C4-2B (cell line): Measurements from ENCODE around the gene PRSS12.

ENCODE experiments used
- ZFX ChIP-seq: fragments of 450-650 bp; IDR thresholded peaks from 2 replicates; pipeline ENCODE4 v1.6.1; 2017
- TF ChIP-seq, protein P1 (sequence below): fragments of 450-650 bp; conservative IDR thresholded peaks from 2 replicates; pipeline ENCODE4 v1.5.1; 2017; ENCODE audit warnings: mild to moderate bottlenecking

GRCh38 chr4:118398226-118399090 lies 45.7 kb upstream of the PRSS12 start:
- TF ChIP-seq, protein P1, sequence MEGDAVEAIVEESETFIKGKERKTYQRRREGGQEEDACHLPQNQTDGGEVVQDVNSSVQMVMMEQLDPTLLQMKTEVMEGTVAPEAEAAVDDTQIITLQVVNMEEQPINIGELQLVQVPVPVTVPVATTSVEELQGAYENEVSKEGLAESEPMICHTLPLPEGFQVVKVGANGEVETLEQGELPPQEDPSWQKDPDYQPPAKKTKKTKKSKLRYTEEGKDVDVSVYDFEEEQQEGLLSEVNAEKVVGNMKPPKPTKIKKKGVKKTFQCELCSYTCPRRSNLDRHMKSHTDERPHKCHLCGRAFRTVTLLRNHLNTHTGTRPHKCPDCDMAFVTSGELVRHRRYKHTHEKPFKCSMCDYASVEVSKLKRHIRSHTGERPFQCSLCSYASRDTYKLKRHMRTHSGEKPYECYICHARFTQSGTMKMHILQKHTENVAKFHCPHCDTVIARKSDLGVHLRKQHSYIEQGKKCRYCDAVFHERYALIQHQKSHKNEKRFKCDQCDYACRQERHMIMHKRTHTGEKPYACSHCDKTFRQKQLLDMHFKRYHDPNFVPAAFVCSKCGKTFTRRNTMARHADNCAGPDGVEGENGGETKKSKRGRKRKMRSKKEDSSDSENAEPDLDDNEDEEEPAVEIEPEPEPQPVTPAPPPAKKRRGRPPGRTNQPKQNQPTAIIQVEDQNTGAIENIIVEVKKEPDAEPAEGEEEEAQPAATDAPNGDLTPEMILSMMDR = no peak
- TF ChIP-seq ZFX = no peak
